SU-DHL-6 (cell line): ENCODE measurements around the gene ANGPTL2.

Experiments
- CTCF ChIP-seq: fragments of 200-600 bp; sonication (generic); IDR thresholded peaks from one replicate; pipeline ENCODE4 v1.5.1; 2017; ENCODE audit warnings: antibody characterized with exemption, mild to moderate bottlenecking, low read length, moderate library complexity; ENCODE audit not compliant: insufficient read depth, poor library complexity, severe bottlenecking
- EZH2phosphoT487 ChIP-seq: fragments of 200-600 bp; sonication (generic), shearing (Covaris generic); conservative IDR thresholded peaks from 2 replicates; pipeline ENCODE4 v1.6.1; 2018; ENCODE audit warnings: mild to moderate bottlenecking, antibody characterized with exemption, low read length, moderate library complexity, mixed read lengths

DNA sequence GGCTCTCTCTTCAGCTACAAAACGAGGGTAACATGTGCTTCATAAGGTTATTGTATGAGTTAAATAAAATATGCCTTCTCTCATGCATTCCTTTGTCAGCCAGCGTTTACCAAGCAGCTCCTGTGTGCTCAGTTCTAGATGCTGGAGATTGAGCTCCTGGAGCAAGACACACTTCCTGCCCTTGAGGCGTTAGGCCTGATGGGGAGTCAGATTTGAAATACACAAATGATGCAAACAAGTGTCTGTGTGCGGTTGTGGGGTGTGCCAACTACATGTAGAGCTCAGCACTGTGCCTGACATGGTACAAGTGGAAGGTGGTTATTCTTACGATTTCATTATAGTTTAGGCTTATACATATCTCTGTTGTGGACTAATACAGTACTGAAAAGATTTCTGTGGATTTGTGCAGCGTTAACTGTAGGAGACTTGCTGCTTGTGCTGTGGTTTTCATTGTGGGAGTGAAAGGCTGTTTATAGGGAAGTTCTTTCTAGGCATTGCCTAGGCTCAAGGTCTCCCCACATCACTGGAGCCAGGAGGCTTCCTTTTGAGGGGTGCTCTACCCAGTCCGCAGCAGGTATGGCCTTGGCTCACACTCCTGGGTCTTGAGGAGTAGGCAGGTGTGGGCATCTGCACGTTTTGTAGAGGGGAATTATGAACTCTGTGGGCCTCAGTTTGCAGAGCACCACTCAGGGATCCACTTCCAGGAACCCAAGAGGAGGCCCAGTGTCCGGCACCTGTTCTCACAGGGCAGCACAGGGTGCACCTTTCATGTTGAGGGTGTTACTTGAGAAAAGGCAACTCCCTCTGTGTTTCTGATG, 39.8 kb upstream of the ANGPTL2 start:
- TF ChIP-seq EZH2phosphoT487: no peak
- TF ChIP-seq CTCF: no peak
